22Rv1 (cell line): ENCODE measurements around the gene BIRC5.
"Not testable (repeated sequence)": the region's sequence is repeated elsewhere in the genome, so short reads cannot be mapped to it uniquely, and the experiment has no call there.

Experiments
- ZFX ChIP-seq: fragments of 450-650 bp; IDR thresholded peaks from 2 replicates; pipeline ENCODE4 v1.6.1; 2017; ENCODE audit warnings: antibody characterized with exemption, borderline replicate concordance
- TF ChIP-seq, protein P1 (sequence below): fragments of 450-650 bp; IDR thresholded peaks from 2 replicates; pipeline ENCODE4 v1.5.1; 2017; ENCODE audit warnings: mild to moderate bottlenecking

GRCh38 chr17:78253636-78253945 is 39.5 kb downstream of the BIRC5 start:
- TF ChIP-seq, protein P1, sequence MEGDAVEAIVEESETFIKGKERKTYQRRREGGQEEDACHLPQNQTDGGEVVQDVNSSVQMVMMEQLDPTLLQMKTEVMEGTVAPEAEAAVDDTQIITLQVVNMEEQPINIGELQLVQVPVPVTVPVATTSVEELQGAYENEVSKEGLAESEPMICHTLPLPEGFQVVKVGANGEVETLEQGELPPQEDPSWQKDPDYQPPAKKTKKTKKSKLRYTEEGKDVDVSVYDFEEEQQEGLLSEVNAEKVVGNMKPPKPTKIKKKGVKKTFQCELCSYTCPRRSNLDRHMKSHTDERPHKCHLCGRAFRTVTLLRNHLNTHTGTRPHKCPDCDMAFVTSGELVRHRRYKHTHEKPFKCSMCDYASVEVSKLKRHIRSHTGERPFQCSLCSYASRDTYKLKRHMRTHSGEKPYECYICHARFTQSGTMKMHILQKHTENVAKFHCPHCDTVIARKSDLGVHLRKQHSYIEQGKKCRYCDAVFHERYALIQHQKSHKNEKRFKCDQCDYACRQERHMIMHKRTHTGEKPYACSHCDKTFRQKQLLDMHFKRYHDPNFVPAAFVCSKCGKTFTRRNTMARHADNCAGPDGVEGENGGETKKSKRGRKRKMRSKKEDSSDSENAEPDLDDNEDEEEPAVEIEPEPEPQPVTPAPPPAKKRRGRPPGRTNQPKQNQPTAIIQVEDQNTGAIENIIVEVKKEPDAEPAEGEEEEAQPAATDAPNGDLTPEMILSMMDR, result not testable (repeated sequence)
- not testable (repeated sequence) for TF ChIP-seq ZFX
